HG02938 (cell line): ENCODE data around the gene EFCAB8.

Experiments
- ATAC-seq: cut with Tn5 transposase; IDR thresholded peaks from one replicate; pipeline ENCODE4 v1.9.1; 2021; ENCODE audit warnings: mild to moderate bottlenecking, moderate library complexity; ENCODE audit not compliant: unreplicated experiment

Gene EFCAB8

GRCh38 chr20:32858701-32859372 is at the start of gene EFCAB8:
Gene EFCAB8, plus strand, starts transcription at chr20:32858923. Its CDS starts 4,870 bp downstream, at chr20:32863793.
- no peak for ATAC-seq

- ATAC-seq = no peak
Measured at GRCh38 chr20:32809907-32810306, 48.8 kb upstream of the EFCAB8 start.

GRCh38 chr20:32810941-32811340 is 47.8 kb upstream of the EFCAB8 start:
- ATAC-seq = no peak

- ATAC-seq = no peak
Measured at GRCh38 chr20:32811886-32812285, 46.8 kb upstream of the EFCAB8 start.

- ATAC-seq = peak; percentile 48
Measured at GRCh38 chr20:32819992-32820697, 38.6 kb upstream of the EFCAB8 start.

GRCh38 chr20:32820698-32821377 is 37.9 kb upstream of the EFCAB8 start:
- ATAC-seq = no peak

GRCh38 chr20:32822225-32822624 is 36.5 kb upstream of the EFCAB8 start:
- ATAC-seq = no peak

GRCh38 chr20:32823078-32823477 is 35.6 kb upstream of the EFCAB8 start:
- ATAC-seq = no peak

GRCh38 chr20:32823737-32824588 is 34.8 kb upstream of the EFCAB8 start:
- no peak for ATAC-seq

GRCh38 chr20:32828029-32828680 is 30.6 kb upstream of the EFCAB8 start:
- ATAC-seq = no peak

GRCh38 chr20:32829311-32830005 is 29.3 kb upstream of the EFCAB8 start:
- no peak for ATAC-seq

GRCh38 chr20:32830437-32830836 is 28.3 kb upstream of the EFCAB8 start:
- ATAC-seq = no peak

- no peak for ATAC-seq
Measured at GRCh38 chr20:32831982-32832381, 26.7 kb upstream of the EFCAB8 start.

- ATAC-seq = no peak
Measured at GRCh38 chr20:32832664-32833063, 26.1 kb upstream of the EFCAB8 start.

- ATAC-seq = no peak
Measured at GRCh38 chr20:32834972-32835371, 23.8 kb upstream of the EFCAB8 start.

- no peak for ATAC-seq
Measured at GRCh38 chr20:32837157-32837556, 21.6 kb upstream of the EFCAB8 start.

- ATAC-seq = no peak
Measured at GRCh38 chr20:32839227-32839981, 19.3 kb upstream of the EFCAB8 start.

GRCh38 chr20:32839982-32840285 is 18.8 kb upstream of the EFCAB8 start:
- no peak for ATAC-seq

- no peak for ATAC-seq
Measured at GRCh38 chr20:32841174-32841573, 17.5 kb upstream of the EFCAB8 start.
